GM19372 (cell line): Measurements from ENCODE around the gene RNF212B.

Experiments
- ATAC-seq: cut with Tn5 transposase; IDR thresholded peaks from one replicate; pipeline ENCODE4 v1.9.1; 2021; ENCODE audit warnings: mild to moderate bottlenecking, low read depth, moderate library complexity; ENCODE audit not compliant: unreplicated experiment

The RNF212B gene

DNA sequence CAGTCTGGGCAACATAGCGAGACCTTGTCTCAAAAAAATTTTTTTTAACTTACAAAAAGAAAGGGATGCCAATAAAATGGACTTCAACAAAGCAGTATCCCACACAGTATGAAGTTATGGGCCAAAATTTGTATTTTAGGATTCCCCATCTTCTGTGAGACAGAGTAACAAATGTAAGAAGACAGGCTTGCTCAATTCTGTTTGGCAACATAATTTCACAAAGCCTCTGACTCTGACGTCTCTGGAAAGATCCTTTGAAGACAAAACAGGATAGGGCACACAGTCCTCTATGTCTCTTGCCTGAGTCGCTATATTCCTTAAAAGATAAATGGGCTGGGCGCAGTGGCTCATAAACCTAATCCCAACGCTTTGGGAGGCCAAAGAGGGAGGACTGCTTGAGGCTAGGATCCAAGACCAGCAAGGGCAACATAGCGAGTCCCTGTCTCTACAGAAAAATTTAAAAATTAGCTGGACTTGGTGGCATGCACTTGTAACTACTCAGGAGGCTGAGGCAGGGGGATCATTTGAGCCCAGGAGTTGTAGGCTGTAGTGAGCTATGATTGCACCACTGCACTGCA, 49.3 kb downstream of the RNF212B start:
- no peak for ATAC-seq

DNA sequence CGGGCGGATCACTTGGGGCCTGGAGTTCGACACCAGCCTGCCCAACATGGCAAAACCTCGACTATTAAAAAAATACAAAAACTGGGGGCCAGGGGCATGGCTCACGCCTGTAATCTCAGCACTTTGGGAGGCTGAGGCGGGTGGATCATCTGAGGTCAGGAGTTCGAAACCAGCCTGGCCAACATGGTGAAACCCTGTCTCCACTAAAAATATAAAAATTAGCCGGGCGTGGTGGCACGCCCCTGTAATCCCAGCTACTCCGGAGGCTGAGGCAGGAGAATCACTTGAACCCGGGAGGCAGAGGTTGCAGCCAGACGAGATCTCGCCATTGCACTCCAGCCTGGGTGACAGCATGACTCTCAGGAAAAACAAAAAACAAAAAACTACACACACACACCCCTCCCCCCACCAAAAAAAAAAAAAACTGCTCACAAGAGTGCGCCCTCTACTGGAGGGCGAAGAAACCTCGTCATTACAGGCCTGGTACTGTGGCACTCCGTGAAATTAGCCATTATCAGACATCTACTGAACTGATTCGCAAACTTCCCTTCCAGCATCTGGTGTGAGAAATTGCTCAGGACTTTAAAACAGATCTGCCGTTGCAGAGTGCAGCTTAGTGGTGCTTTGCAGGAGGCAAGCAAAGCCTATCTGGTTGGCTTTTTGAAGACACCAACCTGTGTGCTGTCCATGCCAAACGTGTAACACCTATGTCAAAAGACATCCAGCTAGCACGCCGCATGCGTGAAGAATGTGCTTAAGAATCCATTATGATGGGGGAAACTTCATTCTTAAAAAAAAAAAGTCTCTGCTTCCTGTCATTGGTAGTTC, 57.2 kb downstream of the RNF212B start:
- no peak for ATAC-seq

DNA sequence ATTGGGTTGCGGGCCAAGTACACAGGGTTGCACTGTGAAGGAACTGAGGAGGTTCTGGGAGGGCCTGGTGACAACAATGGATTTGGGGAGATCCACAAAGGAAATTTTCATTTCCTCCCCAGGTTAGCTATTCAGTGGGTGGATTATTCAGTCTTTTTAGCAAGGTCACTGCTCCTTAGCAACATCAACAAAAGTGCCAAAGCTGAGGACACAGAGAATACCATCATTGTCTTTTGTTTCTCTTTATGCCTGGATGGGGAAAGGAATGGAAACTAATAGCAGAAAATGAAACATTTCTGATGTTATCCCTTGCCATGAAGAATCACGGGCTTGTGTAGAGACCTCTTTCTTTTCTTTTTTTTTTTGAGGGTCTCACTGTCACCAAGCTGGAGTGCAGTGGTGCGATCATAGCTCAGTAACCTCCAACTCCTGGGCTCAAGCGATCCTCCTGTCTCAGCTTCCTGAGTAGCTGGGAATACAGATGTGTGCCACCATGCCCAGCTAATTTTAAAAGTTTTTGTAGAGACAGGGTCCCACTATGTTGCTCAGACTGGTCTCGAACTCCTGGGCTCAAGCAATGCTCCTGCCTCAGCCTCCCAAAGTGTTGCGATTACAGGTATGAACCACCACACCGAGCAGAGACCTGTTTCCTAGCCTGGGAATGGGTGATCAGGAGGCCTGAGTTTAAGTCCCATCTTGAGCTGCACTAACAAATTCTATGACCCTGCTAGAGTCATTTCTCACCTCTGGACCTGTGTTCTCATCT, 58.5 kb downstream of the RNF212B start:
- ATAC-seq = no peak

DNA sequence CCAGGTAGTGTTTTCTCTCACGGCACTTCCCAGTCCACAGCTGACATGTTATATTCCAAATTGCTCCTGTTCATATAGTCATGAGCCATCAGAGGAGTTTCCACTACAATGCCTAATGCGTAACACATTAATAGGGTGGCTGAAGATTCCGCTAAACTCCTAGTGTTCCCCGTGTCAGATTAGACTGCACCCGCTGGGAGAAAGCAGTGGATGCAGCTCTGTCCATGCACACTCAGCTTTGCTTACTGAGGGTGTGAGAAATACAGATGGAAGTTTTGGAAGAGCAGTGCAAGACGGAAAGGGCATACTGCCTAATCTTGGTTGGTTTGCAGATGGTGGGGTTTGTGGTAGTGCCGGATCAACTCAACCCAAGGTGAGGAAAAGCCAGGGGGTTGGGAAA, 59.4 kb downstream of the RNF212B start:
- ATAC-seq = no peak

DNA sequence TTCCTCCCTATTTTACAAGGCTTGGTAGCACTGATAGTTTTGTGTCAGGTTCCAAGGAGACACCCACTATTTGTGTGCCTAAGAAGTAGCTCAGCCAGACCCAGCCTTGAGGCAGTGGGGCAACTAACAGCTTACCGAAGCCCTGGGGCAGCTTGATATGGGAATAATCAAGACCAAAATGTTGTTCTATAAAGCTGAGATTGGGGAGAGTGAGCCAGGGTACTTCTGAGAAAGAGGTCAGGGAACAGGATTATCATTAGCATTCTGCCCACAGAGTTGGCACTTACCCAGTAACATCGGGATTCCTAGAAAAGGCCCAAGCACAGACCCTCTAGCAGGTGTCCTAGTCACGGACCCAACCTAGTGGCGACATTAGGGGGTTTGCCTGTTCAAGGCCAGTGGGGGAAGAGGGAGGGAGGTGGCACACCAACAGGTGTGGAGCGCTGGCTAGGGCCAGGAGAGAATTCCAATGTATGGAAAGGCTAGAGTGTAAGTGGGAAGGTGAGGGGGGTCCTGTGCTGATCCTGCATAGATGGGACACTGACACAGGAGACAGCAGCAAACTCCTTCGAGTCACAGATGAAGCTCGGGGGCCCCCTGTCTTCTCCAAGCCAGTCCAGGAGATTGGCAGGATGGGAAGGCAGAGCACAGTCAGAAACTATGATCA, 60.0 kb downstream of the RNF212B start:
- ATAC-seq = no peak

DNA sequence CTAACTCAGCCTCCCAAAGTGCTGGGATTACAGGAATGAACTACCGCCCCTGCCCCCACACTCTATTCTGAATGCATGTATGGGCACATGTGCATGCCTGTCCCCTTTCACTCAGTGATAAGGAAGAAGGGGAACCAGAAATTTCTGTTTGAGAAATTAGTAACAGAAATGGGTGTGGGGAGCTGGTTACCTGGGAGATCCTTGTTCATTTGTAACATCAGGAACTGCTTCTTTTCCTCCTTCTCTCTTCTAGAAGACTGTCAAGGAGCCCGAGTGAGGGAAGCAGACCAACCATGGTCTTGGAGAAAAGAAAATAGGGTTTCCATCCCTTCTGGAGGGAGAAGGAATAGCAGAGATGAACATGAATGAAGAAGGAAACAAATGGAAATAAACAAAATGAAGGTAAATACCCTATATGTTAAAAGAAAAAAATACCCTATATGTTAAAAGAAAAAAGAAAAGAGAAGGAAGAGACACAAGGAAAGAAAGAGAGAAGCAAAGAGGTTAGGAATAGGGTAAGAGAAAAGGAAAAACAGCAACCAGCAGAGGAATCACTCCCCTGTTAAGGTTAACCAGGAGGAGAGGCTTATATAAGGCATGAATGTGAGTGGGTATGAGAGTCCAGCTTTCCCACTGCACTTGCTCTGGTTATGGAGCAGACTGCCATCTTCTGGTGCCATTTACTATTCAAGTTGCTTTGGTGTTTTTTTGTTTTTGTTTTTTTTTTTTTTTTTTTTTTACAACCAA, 61.6 kb downstream of the RNF212B start:
- ATAC-seq = no peak

DNA sequence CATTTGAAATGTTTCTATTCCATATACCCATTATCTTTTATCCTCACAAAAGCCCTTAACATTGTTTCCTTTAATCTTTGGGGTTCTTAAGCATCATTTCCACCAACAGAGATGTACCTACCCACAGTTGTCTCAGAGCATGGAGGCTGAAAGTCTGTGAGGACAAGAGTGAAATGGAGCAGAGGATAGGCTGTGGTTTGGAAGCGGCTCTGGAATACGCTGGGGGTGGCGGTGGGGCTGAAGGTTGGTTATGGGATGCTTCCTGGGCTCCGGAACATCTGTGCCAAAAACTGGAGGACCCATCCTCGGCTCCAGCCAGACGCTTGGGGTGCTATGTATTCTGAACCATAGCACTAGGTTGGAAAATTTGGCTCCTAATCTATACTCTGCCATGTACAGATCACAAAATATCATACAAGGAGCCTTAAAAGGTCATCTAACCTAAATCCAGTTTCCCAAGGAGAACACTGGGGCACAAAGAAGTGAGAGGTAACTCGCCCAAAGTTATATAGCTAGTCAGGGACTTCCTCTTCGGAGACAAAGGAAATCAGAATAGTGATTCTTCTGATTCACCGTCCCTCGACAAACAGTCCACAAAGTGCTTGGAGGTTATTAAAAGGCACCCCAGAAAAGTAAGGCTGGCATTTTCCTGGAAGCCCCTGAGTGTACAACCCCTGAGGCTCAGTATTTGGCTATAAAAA, 62.4 kb downstream of the RNF212B start:
- ATAC-seq = no peak

DNA sequence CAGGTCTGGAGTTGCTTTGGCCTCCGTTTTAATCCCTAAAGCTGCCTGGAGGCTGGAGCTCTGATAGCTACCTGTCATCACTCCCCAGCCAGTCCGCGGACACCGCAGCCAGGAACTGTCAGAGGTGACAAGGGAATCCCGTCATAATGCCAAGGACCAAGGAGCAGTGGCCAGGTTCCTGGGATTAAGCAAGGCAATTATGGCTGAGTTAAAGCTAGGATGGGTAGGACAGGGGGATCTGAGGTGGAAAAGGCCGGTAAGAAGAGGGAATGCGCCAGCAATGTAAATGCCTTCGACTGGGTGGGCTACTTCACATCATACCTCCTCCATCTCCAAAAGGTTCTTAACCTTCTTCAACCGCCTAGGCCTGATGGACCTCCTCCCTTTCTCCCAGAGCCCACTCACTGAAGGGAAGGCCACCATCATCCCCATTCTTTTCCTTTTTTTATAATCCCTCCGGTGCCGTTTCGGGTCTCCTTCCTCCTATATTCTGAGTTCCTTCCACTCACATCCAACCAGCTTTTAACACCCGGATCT, 63.0 kb downstream of the RNF212B start:
- no peak for ATAC-seq

DNA sequence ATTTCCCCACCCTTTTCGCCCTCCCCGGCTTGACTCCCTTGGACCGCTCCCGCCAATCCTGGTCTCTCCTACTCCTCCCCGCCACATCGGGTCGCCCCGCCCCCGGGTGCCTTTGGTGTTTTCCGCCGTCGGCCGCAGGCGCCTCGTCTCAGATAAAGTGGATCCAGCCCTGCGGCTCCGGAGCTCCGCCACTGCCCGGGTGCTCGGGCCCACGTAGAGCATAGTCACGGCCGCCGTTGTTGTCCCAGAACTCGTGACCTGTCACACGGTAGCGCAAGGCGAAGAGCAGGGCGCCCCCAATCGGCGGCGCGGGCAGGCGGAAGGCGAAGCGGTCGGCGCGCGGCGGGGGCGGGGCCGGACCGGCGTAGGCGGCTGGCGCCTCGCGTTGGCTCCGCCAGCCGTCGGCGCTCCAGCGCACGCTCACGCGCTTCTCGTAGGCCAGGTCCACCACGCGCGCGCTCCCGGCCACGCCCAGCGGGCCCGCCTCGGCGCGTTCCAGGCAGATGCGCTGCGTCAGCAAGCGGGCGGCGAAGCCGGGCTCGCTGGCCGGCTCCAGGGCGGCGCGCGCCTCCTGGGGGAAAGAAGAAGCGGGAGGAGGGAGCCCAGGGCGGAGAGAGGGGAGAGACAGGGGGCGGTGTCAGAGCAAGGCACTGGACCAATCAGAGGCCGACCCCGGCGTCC, 63.7 kb downstream of the RNF212B start:
- peak; percentile 74 for ATAC-seq

DNA sequence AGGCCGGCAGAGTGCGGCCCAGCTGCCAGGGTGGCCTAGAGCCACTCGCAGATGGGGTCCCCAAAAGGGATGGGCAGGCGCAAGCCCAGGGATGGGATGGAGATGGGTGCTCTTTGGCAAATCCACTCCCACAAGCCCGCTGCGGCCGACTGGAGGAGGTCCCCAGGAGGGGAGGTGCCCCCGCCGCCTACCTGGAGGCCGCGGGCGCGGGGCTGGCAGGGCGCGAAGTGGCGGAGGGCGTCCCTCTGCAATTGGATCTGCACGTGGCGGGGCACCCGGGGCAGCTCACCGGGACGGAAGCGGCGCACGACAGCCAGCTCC, 64.2 kb downstream of the RNF212B start:
- ATAC-seq = peak; percentile 10

DNA sequence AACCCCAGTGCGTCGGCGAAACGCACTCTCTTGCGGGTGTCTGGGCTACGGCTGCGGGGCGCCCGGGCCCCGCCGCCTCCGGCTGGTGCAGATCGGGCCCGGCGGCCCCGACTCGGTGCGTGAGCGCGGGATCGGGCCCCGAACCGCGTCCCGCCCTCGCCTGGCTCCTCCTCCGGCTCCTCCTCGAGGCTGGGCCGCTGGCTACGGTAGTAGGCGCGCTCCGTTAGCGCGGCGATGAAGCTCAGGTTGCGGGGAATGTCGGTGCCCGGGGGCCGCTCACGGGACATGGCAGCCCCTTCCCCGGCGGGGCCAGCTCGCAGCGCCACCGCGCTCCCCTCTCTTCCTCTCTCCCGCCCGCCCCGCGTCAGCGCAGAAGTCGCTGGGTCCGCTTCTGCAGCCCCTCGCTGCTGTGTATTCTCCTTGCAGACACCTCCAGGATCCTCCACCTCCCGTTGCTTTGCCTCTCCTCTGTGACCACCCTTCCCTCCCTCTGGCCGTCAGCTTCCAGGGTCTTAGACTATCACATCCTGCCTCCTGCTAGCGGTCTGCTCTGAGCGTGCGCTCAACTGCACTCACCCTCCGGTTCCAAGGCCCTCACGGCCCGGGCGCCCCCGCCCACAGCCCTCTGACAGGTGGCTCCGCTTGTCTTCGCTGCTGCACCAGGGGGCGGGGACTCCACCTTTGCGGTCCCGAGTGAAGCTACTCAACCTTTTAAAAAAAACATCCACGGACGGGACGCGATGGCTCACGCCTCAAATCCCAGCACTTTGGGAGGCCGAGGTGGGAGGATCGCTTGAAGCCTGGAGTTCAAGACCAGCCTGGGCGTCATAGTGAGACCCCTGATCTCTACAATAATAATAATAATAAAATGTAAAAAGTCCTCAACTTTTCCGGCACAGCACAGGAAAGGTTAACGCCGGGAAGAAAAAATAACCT, 64.8 kb downstream of the RNF212B start, which contains the start of gene PPP1R3E:
TSS of gene PPP1R3E (minus strand) at position 570 of the 936 bp plus-strand sequence. CDS start at position 287, 283 bp downstream.
- peak; percentile 24 for ATAC-seq

DNA sequence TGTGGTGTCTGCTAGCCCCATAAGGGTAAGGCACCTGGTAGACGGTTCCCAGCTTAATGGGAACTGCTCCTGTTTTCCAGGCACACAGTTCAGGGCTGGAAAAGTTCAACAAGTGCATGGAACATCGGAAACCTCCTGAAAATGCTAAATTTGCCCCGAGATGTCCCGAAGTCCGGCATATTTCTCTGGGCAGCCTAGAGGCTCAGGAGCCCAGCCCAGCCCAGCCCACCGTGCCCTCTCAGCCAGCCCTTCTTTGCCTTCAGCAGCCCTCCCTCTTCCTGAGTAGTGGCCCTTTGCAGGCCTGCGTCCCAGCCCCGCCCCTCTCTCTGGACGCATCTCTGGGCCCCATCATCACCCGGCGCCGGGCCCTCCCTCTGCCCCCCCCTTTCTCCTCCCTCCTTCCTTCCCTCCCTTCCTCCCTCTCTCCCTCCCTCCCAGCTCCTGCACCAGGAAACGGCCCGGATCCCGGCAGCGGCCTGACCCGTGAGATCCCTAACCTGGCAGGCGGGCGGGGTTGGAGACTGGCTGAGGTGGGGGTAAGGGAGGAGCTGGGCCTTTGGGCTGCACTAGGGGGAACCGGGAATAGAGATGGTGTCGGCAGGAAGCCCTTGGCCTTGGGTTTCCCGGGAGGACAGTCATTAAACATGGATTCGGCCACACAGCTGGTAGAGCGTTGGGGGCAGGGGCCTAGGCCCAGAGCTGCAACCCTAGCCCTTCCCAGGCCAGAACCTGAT, 68.8 kb downstream of the RNF212B start, which contains the start of gene BCL2L2:
TSS of gene BCL2L2 (plus strand) at position 422 of the 734 bp plus-strand sequence. CDS start 935 bp downstream, outside the sequence.
- no peak for ATAC-seq

DNA sequence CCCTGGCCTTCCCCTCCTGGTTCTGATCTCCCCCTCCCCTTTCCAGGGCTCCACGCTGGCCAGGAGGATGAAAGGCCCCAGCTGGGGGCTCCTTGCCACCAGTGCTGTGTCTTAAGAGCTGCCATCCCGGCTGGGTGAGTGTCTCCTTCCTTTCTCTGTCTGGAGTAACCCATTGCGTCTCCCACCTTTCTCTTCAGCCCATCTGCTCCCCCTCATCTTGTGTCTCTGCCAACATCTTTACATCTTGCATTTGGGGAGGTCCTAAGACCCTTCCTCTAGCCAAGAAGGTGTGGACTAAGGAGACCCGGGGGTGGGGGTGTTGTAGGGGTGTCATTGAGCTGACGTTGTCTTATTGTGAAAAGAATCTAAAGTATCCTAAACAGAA, 69.4 kb downstream of the RNF212B start:
- ATAC-seq = no peak

DNA sequence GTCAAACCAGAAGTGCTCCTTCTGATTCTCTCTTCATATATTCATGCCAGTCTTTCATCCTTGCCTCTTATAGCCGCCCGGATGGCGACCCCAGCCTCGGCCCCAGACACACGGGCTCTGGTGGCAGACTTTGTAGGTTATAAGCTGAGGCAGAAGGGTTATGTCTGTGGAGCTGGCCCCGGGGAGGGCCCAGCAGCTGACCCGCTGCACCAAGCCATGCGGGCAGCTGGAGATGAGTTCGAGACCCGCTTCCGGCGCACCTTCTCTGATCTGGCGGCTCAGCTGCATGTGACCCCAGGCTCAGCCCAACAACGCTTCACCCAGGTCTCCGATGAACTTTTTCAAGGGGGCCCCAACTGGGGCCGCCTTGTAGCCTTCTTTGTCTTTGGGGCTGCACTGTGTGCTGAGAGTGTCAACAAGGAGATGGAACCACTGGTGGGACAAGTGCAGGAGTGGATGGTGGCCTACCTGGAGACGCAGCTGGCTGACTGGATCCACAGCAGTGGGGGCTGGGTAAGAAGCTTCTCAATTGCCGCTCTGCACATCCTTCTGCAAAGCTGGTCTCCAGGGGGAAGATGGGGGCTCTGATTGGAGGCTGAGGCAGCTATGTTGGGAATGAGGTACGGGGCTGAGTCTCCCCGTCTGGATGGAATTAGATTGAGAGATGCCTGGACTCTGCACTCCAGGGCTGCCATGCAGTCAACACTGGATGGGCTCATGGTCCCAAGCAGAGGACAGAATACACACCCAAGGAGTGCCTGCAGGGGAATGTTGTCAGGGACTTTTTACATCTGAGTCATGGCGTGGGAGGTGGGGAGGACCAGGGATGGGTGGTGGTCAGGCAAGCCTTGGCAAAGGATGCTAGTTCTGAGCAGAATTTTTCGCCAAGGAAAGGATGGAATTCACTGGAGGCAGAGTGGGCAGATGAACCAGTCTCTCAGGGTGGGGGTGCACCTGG, 70.2 kb downstream of the RNF212B start:
- no peak for ATAC-seq

DNA sequence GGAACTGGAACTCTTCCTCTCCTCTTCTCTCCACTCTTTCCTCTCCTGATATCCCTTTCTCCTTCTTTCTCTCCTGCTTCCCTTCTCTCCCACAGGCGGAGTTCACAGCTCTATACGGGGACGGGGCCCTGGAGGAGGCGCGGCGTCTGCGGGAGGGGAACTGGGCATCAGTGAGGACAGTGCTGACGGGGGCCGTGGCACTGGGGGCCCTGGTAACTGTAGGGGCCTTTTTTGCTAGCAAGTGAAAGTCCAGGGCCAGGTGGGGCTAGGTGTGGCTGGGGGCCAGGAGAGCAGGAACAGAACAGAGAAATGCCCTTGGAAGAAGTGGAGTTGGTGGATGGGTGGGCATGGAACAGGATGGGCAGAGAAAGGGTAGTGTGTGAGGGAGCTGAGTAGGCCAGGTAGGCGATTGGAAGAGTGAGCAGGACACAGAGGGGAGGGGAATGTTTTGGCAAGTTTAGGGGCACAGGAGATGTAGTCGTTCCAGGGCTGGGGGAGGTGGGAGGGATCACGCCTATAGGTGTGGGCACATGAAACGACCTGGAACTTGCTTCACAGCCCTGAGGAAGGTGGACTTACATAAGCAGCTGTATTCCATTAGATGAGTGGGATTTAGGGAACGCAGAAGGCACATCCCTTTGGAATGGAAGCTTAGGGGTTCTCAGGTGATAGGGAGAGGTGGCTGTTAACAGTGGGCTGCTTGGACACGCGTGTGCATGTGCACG, 71.1 kb downstream of the RNF212B start:
- ATAC-seq = no peak
